HFFc6 (cell line): ENCODE measurements around the gene DCLK1. TPM values are rescaled to one million over a fixed set of nuclear protein-coding genes. Genes with fewer than 3 reads are reported as not detected.

Source experiments
- DNase-seq: peaks from one replicate; pipeline ENCODE4 v3.0.0-alpha.2; 2018
- H3K27ac Mint-ChIP-seq: 2 replicates; pipeline ENCODE4 v1.8.0; 2020; ENCODE audit warnings: mild to moderate bottlenecking, mixed read lengths
- H3K27me3 Mint-ChIP-seq: 2 replicates; pipeline ENCODE4 v1.8.0; 2021; ENCODE audit warnings: mild to moderate bottlenecking, moderate library complexity, mixed read lengths; ENCODE audit not compliant: insufficient read depth
- H3K36me3 Mint-ChIP-seq: 2 replicates; pipeline ENCODE4 v1.8.0; 2021; ENCODE audit warnings: low read depth, mixed read lengths
- H3K4me1 Mint-ChIP-seq: 2 replicates; pipeline ENCODE4 v1.8.0; 2020; ENCODE audit warnings: low read depth, mixed read lengths
- H3K4me3 Mint-ChIP-seq: 2 replicates; pipeline ENCODE4 v1.8.0; 2020; ENCODE audit warnings: mild to moderate bottlenecking, moderate library complexity, mixed read lengths
- H3K9me3 Mint-ChIP-seq: 2 replicates; pipeline ENCODE4 v1.8.0; 2020; ENCODE audit warnings: mild to moderate bottlenecking, mixed read lengths
- CTCF ChIP-seq: fragments of 200-600 bp; sonication (generic); IDR thresholded peaks from 2 replicates; pipeline ENCODE4 v1.5.0; 2021; ENCODE audit warnings: antibody characterized with exemption, mild to moderate bottlenecking
- total RNA-seq, 6 experiments: library from RNA; stranded (reverse); fragmentation: NEBNext Ultra II Directional; extraction: Animal tissue kit (Norgen Biotek cat#: 25700); gene quantifications; 2 replicates in 1 of 6; 3 replicates in 5 of 6; pipeline ENCODE4 v1.2.3, GENCODE V29; 2021

The DCLK1 gene
- total RNA-seq, 6 experiments from 2014 or later: not detected

DNA sequence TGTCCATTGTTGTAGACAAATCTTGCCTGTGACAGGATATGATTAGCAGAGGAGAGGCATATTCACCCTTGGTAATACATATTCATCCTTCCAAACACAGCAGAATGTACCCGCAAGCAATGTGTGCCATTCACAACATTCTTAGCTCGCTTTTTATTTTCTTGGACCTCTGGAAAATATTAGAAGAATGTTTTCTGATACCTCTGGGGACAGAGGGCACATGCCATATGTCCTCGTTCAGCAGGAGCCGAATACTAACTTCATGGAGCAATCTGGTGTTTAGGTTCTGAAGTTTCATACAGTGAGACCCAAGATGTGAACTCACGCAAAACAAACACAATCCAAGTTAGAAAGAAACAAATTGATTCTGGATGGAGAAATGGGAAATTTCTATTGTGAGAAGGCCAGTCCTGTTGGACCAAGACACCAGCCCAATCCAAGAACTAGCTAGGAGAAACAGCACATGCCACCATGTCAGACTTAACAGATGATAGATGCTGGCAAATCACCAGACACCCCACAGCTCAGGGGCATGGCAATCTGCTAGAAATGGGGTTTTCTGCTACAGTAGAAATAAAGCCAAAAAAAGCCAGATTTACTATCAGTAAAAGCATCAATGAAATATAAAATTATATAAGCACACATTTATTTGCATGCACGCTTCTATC lies 297.4 kb downstream of the DCLK1 start:
- H3K9me3 Mint-ChIP-seq: no peaks in the 10 kb centered on the region
- no peak for DNase-seq
- peaks cover 42% of the 10 kb centered on the region for H3K4me1 Mint-ChIP-seq
- peaks cover 2% of the 10 kb centered on the region for H3K27me3 Mint-ChIP-seq
- no peak overlapping the region for H3K4me3 Mint-ChIP-seq
- H3K27ac Mint-ChIP-seq: no peak overlapping the region
- no peak for TF ChIP-seq CTCF
- no peaks in the 10 kb centered on the region for H3K36me3 Mint-ChIP-seq

- DNase-seq: no peak
- Mint-ChIP-seq H3K36me3 (no peaks in the 10 kb centered on the region), H3K9me3 (no peaks in the 10 kb centered on the region), H3K4me3 (no peak overlapping the region), H3K27me3 (peaks cover 4% of the 10 kb centered on the region), H3K27ac (no peak overlapping the region), H3K4me1 (peaks cover 35% of the 10 kb centered on the region)
- no peak for TF ChIP-seq CTCF
Measured at GRCh38 chr13:35833031-35833430, 298.2 kb downstream of the DCLK1 start.

DNA sequence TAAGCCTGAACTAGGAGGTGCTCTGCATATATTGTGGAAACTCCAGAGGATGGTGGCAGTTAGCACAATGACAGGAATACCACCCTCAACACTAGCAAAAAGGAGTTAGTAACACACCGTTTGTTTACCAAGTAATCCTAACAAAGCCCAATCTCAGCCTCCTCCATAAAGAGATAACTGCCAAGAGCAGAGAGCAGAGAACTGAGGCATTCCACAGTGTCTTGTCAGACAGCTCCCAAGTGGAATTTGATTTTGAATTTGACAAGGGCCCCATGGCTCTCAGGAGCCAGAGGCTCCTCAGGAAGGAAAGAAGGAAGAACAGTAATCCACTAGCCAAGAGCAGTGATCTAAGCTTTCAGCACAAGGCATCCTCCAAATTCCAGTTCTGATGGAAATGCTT lies 298.6 kb downstream of the DCLK1 start:
- TF ChIP-seq CTCF: no peak
- Mint-ChIP-seq H3K4me1 (peaks cover 30% of the 10 kb centered on the region), H3K4me3 (no peak overlapping the region), H3K27me3 (peaks cover 4% of the 10 kb centered on the region), H3K36me3 (no peaks in the 10 kb centered on the region), H3K27ac (0 out of 2 replicates have a peak overlapping the region, but pooled peaks have one; percentile 2), H3K9me3 (no peaks in the 10 kb centered on the region)
- DNase-seq: no peak

- Mint-ChIP-seq H3K36me3 (no peaks in the 10 kb centered on the region), H3K4me3 (no peak overlapping the region), H3K4me1 (peaks cover 14% of the 10 kb centered on the region), H3K9me3 (no peaks in the 10 kb centered on the region), H3K27ac (no peak overlapping the region), H3K27me3 (peaks cover 4% of the 10 kb centered on the region)
- TF ChIP-seq CTCF: no peak
- no peak for DNase-seq
Measured at GRCh38 chr13:35830850-35831450, 300.2 kb downstream of the DCLK1 start.

DNA sequence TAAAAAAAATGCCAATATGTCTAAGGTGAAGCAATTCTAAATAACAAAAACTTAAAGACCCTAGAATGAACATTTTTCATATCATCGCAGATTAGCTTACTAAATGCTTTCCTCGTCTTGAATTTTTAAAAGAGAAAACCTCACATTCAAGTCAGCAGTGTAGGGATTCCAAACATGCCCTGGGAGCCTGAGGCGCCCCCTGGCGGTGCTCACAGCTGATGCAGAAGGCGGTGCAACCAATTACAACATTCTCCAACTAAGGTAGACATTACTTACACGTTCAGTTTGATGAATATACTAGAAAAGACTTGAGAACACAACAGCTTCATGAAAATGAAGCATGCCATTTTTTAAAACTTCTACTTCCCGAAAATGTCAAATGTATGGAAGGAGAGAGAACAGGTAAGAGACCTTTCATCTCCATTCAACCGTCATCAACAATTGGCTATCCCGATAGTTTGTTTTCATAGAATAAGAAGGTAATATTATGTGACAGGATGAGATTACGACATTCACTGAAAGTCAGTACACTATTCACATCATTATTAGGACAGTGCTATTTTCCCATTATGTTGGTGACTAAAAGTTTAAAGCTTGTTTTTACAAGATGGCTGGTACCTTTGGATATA lies 304.4 kb downstream of the DCLK1 start:
- peaks cover 4% of the 10 kb centered on the region for H3K27me3 Mint-ChIP-seq

More for the DNA sequence above, 304.4 kb downstream of the DCLK1 start:
- no peaks in the 10 kb centered on the region for H3K36me3 Mint-ChIP-seq
- no peaks in the 10 kb centered on the region for H3K9me3 Mint-ChIP-seq
- no peak overlapping the region for H3K27ac Mint-ChIP-seq
- TF ChIP-seq CTCF: peak; percentile 53
- no peaks in the 10 kb centered on the region for H3K4me1 Mint-ChIP-seq
- H3K4me3 Mint-ChIP-seq: no peak overlapping the region
- DNase-seq: no peak
